Activated CD4-positive, alpha-beta T cell treated with anti-CD3 and anti-CD28 coated beads, Interleukin-10, Interleukin-2, amounts not matched to agents 100 ng/mL and 50 ng/mL, durations not matched to agents 16 hours and 8 hours (primary cell): ENCODE results near the gene KRI1.
A peak's percentile ranks its signal among the peaks of the same experiment; 100 is the strongest.
"Not testable (repeated sequence)": the region's sequence is repeated elsewhere in the genome, so short reads cannot be mapped to it uniquely, and the experiment has no call there.

Source experiments
- DNase-seq: peaks from one replicate; pipeline ENCODE4 v3.0.0-alpha.2; 2020

The KRI1 gene

DNA sequence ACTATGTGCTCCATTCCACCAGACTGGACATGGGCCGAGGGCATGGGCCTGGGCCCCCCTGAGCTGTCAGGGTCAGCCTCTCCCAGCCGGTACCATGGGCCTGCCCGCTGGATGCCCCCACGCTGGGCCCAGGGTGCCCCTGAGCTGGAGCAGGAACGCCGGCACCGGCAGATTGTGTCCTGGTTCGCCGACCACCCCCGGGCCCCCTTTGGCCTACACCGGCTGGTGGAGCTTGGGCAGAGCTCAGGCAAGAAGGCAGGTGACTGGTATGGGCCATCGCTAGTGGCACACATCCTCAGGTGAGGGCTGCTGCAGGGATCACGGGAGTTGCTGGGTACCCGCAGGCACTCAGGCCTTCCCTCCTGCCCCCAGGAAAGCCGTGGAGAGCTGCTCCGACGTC is 19.0 kb downstream of the KRI1 start:
- DNase-seq = no peak

DNA sequence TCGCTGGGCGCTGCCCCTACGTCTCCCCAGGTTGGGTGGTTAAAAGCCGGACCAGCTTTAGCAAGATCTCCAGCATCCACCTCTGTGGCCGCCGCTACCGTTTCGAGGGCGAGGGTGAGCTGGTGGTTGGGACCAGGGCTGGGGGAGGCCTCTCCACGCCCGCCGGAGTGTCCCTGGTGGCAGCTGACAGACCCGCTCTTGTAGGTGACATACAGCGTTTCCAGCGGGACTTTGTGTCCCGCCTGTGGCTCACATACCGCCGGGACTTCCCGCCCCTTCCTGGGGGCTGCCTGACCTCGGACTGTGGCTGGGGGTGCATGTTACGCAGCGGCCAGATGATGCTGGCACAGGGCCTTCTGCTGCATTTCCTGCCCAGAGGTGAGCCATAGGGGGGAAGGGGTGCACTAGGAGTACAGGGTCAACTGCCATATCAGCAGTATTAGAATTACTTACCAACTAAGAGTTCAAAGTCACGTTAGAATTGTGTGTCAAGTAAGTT is 21.0 kb downstream of the KRI1 start:
- DNase-seq = no peak

DNA sequence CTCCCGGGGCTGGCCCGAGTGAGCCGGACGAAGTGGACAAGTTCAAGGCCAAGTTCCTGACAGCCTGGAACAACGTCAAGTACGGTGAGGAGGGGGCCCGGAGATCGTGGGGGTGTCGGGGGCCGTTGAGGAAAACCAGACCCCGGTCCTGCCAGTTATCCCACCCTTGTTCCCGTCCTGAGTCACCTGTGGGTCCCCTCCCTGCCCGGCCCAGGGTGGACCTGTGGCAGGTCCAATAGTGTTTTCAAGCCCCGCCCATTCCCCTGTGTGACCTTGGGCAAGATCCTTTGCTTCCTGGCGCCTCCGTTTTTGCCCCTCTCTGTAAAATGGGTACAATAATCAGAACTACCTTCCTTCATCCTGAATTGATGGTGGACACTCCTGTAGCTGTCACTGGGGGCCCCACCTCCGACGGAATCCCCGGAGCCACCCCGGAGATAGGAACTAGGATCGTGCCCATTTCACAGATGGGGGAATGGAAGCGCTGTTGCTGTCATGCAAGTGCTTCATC is 21.5 kb downstream of the KRI1 start:
- peak; percentile 35 for DNase-seq

DNA sequence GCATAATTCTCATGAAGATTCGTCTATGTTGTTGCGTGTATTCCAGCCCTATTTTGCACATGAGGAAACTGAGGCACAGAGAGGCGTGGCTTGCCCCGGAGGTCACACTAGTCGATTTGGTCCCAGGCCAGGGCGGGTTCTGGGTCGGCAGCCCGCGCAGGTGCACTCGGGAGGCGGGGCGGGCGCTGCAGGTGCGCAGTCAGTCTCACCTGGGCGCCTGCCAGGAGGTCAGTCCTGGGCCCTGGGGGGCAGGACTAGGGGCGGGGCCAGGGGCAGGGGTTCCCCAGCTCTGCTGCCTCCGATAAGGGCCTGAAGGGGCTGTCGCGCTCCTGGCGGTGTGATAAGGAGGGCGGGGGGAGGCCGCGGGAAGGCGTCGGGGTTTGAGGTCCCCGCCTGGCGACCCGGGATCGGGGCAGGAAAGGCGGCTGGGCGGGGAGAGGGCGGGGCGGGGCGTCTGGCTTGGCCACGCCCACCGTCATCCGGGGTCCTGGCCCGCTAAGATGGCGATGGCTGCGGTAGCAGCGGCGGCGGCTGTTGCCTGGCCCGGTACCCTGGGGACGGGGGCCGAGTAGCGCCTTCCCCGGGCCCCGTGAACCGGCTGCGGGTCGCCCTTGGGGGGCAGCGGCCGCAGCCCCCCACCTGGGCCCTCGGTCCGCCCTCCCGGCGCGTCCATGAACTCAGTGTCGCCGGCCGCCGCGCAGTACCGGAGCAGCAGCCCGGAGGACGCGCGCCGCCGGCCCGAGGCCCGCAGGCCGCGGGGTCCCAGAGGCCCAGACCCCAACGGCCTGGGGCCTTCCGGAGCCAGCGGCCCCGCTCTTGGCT is 22.2 kb downstream of the KRI1 start, which contains the start of gene ATG4D:
ATG4D (plus strand) TSS at position 485 of the 822 bp plus-strand sequence; CDS start at position 672, 187 bp downstream.
- DNase-seq = peak; percentile 81

DNA sequence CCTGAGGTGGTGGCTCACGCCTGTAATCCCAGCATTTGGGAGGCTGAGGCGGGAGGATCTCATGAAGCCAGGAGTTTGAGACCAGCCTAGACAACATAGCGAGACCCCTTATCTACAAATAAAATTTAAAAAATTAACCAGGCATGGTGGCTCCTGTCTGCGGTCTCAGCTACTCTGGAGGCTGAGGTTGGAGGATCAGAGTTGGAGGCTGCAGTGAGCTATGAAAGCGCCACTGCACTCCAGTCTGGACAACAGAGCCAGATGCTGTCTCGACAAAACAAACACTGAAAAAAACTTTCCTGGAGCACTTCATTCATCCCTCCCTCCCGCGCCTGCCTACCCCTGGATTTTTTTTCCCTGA is 22.8 kb downstream of the KRI1 start:
- no peak for DNase-seq

- DNase-seq = not testable (repeated sequence)
Observed at GRCh38 chr19:10539016-10539415, 26.8 kb downstream of the KRI1 start.

GRCh38 chr19:10538204-10538983 is 27.4 kb downstream of the KRI1 start:
- no peak for DNase-seq

DNA sequence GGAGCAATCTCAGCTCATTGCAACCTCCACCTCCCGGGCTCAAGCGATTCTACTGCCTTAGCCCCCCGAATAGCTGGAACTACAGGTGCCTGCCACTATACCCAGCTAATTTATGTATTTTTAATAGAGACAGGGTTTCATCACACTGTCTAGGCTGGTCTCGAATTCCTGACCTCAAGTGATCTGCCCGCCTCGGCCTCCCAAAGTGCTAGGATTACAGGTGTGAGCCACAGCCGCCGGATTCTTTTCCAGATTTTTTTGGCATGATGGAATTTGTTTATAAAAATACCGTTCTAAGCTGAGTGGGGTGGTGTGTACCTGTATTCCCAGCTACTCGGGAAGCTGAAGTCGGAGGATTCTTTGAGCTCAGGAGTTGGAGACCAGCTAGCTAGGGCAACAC is 28.1 kb downstream of the KRI1 start:
- no peak for DNase-seq

DNA sequence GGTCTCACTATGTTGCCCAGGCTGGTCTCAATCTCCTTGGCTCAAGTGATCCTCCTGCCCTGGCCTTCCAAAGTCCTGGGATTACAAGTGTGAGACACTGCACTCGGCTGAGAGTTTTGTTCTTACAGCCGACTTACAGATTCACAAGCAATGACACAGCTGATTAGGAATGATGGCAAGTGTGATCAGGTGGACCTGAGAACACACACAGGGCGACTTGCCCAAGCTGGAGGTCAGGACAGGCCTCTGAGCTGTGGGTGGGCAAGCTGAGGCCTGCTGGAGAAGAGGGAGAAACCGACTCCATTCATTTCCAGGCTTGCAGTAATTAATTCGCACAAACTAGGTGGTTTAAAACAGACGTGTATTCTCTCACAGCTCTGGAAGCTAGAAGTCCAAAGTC is 30.2 kb downstream of the KRI1 start:
- DNase-seq = no peak

GRCh38 chr19:10533646-10534386 is 32.0 kb downstream of the KRI1 start:
- no peak for DNase-seq

- DNase-seq = no peak
Observed at GRCh38 chr19:10532457-10532856, 33.4 kb downstream of the KRI1 start.

DNA sequence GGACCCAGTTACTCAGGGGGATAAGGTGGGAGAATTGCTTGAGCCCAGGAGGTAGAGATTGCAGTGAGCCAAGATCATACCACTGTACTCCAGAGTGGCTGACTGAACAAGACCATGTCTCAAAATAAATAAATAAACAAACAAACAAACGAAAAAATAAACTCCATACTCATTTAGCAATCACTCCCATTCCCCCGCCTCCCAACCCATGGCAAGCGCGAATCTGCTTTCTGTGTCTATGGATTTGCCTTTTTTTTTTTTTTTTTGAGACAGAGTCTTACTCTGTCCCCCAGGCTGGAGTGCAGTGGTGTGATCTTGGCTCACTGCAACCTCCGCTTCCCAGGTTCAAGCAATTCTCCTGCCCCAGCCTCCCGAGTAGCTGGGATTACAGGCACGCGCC is 38.9 kb downstream of the KRI1 start:
- not testable (repeated sequence) for DNase-seq

- no peak for DNase-seq
Observed at GRCh38 chr19:10525636-10526035, 40.2 kb downstream of the KRI1 start.

DNA sequence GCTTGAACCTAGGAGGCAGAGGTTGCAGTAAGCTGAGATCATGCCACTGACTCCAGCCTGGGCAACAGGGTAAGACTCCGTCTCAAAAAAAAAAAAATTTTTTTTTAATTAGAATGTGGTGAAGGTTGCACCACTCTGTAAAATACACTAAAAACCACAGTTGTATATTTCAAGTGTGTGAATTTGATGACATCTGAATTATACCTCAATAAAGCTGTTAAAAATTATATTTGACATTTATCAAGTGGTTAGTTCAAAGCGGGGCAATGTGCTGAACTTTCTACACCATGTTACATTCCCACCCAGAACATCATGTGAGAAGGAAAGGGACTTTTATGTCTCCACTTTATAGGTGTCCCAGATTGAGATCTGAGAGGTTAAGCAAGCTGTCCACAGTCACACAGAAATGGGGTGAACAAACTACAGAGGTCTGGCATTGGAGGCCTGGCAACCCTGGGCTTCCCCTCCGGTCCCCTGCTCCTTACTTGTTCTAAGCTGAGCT is 42.6 kb downstream of the KRI1 start:
- no peak for DNase-seq

DNA sequence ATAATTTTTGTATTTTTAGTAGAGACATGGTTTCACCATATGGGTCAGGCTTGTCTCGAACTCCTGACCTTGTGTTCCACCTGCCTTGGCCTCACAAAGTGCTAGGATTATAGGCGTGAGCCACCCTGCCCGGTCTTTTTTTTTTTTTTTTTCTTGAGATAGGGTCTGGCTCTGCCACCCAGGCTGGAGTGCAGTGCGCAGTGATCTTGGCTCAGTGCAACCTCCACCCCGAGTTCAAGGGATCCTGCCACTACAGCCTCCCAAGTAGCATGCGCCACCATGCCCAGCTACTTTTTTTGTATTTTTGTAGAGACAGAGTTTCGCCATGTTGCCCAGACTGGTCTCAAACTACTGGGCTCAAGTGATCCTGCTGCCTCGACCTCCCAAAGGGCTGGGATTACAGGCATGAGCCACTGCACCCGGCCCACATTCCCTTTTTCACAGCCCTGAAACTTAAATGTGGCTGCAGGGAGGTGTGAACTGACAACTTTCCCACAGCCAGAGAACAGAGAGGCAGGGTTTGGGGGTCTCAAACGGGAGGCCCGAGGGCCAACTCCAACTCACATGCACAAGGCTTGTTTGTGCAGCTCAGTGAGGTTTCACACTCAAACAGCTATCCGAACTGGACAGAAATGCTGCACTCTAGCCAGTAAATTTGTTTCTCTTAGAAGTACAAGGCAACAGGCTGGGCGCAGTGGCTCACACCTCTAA is 44.2 kb downstream of the KRI1 start:
- DNase-seq = no peak

DNA sequence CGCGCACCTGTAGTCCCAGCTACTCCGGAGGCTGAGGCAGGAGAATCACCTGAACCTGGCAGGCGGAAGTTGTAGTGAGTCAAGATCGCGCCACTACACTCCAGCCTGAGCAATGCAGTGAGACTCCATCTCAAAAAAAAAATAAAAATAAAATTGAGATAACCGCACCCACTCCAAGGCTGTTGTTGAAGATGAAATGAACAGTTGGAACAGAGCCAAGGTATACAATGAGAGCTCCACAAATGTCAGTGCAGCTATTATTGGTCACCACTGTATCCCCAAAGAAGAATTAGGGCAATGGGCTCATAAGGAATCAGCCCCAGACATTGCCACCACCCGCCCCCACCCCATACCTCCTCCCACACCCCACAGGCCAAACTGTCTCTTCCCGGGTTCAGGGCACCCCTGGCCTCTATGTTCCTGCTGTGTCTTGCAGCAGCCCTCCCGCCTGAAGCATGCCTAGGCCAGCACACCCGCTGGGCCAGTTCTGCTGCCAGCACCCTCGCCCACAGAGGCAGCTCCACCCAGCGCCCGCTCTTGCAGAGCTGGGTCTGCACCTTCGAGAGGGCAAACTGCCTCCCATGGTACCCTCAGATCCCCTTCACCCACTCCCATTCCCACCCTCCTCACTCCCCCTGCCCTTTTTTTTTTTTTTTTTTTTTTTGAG is 45.0 kb downstream of the KRI1 start:
- DNase-seq = no peak

- DNase-seq = no peak
Observed at GRCh38 chr19:10519421-10519820, 46.4 kb downstream of the KRI1 start.

- DNase-seq = no peak
Observed at GRCh38 chr19:10518444-10519361, 47.1 kb downstream of the KRI1 start.

- DNase-seq = no peak
Observed at GRCh38 chr19:10517760-10518443, 47.9 kb downstream of the KRI1 start.

- no peak for DNase-seq
Observed at GRCh38 chr19:10517361-10517759, 48.5 kb downstream of the KRI1 start, which contains the start of gene S1PR5. Gene S1PR5, minus strand, starts transcription at chr19:10517447. Its CDS starts 2,436 bp downstream, at chr19:10515011.
